ACHN (cell line): ENCODE data around the gene PECR.

Experiments
- DNase-seq: peaks from one replicate; pipeline ENCODE4 v3.0.0-alpha.2; 2015
- in situ Hi-C: cut with HindIII; loops from 2 replicates; pipeline ENCODE4 v1.10.0; 2017; ENCODE audit warnings: low sequenced_read_pairs, low pct_ligation_motif_present, low pct_unique_long_range_greater_than_20kb

PECR gene

GRCh38 chr2:216075510-216076485 is 5.8 kb downstream of the PECR start:
- in situ Hi-C loops = no loop called here
- DNase-seq = no peak

GRCh38 chr2:216074794-216075193 is 6.8 kb downstream of the PECR start:
- in situ Hi-C loops = no loop called here
- DNase-seq = no peak

- in situ Hi-C loops = no loop called here
- DNase-seq = no peak
These were observed 7.2 kb downstream of the PECR start for GRCh38 chr2:216074380-216074779.

- in situ Hi-C loops = no loop called here
- no peak for DNase-seq
These were observed 7.8 kb downstream of the PECR start for GRCh38 chr2:216073773-216074172.

GRCh38 chr2:216072473-216072872 is 9.1 kb downstream of the PECR start:
- in situ Hi-C loops = no loop called here
- DNase-seq = no peak

GRCh38 chr2:216071111-216071851 is 10.3 kb downstream of the PECR start:
- in situ Hi-C loops = no loop called here

GRCh38 chr2:216070195-216070594 is 11.4 kb downstream of the PECR start:
- no peak for DNase-seq
- in situ Hi-C loops = no loop called here

More at GRCh38 chr2:216071111-216071851, 10.3 kb downstream of the PECR start:
- DNase-seq = no peak

- no peak for DNase-seq
- in situ Hi-C loops = no loop called here
These were observed 12.6 kb downstream of the PECR start for GRCh38 chr2:216069028-216069427.

GRCh38 chr2:216066230-216066629 is 15.4 kb downstream of the PECR start:
- in situ Hi-C loops = no loop called here
- peak; percentile 46 for DNase-seq

- in situ Hi-C loops = no loop called here
These were observed 16.9 kb downstream of the PECR start for GRCh38 chr2:216064665-216065064.

GRCh38 chr2:216064014-216064630 is 17.5 kb downstream of the PECR start:
- in situ Hi-C loops = no loop called here
- peak; percentile 22 for DNase-seq

More at GRCh38 chr2:216064665-216065064, 16.9 kb downstream of the PECR start:
- DNase-seq = no peak

- in situ Hi-C loops = no loop called here
- peak; percentile 31 for DNase-seq
These were observed 22.3 kb downstream of the PECR start for GRCh38 chr2:216059233-216059834.

GRCh38 chr2:216057688-216058193 is 23.9 kb downstream of the PECR start:
- in situ Hi-C loops = no loop called here
- peak; percentile 99 for DNase-seq

GRCh38 chr2:216056739-216057138 is 24.9 kb downstream of the PECR start:
- peak; percentile 54 for DNase-seq
- in situ Hi-C loops = no loop called here

GRCh38 chr2:216055680-216056079 is 25.9 kb downstream of the PECR start:
- DNase-seq = no peak
- in situ Hi-C loops = no loop called here

- in situ Hi-C loops = no loop called here
- DNase-seq = no peak
These were observed 29.2 kb downstream of the PECR start for GRCh38 chr2:216052420-216052819.

- no peak for DNase-seq
- in situ Hi-C loops = no loop called here
These were observed 30.3 kb downstream of the PECR start for GRCh38 chr2:216051350-216051749.

GRCh38 chr2:216049452-216049851 is 32.2 kb downstream of the PECR start:
- in situ Hi-C loops = no loop called here
- DNase-seq = no peak
